Esophagus muscularis mucosa (tissue), 4 donors: ENCODE measurements around the gene MICB. TPM values are rescaled to one million over a fixed set of nuclear protein-coding genes. Genes with fewer than 3 reads are reported as not detected.
A peak's percentile ranks its signal among the peaks of the same experiment; 100 is the strongest.
"Not testable (repeated sequence)": the region's sequence is repeated elsewhere in the genome, so short reads cannot be mapped to it uniquely, and the experiment has no call there.

Experiments used
- DNase-seq: peaks from one replicate; pipeline ENCODE4 v3.0.0-alpha.2; 2017; ENCODE audit errors: extremely low spot score
- H3K27ac ChIP-seq, 4 donors: fragments of 200-600 bp; sonication (generic); replicated peaks in 1 of 4; 1 replicate in 3 of 4; 2 replicates in 1 of 4; pipeline ENCODE4 v1.5.1; 2016 to 2019; ENCODE audit warnings: mild to moderate bottlenecking in 1 of 4
- H3K27me3 ChIP-seq, 4 donors: fragments of 200-600 bp; sonication (generic); one replicate each; pipeline versions ENCODE4 v1.5.1 to v1.6.0; 2016 to 2019
- H3K36me3 ChIP-seq, 4 donors: fragments of 200-600 bp; sonication (generic); one replicate each; pipeline ENCODE4 v1.5.1; 2016 to 2019
- H3K4me1 ChIP-seq, 4 donors: fragments of 200-600 bp; sonication (generic); one replicate each; pipeline ENCODE4 v1.5.1; 2016 to 2019
- H3K4me3 ChIP-seq, 4 donors: fragments of 200-600 bp; sonication (generic); 1 replicate in 2 of 4; 2 replicates in 2 of 4; pipeline ENCODE4 v1.5.1; 2016 to 2019; ENCODE audit warnings: mild to moderate bottlenecking in 4 of 4, moderate library complexity in 1 of 4
- H3K9me3 ChIP-seq, 4 donors: fragments of 200-600 bp; sonication (generic); 1 replicate in 3 of 4; 2 replicates in 1 of 4; pipeline ENCODE4 v1.5.1; 2016 to 2019
- EP300 ChIP-seq: sonication (generic); formaldehyde crosslinking; IDR thresholded peaks from one replicate; pipeline ENCODE4 v1.6.1; 2017; ENCODE audit warnings: antibody characterized with exemption
- POLR2A ChIP-seq: fragments of 450-650 bp; IDR thresholded peaks from one replicate; pipeline ENCODE4 v1.6.1; 2017; ENCODE audit warnings: antibody characterized with exemption, moderate library complexity, mild to moderate bottlenecking, low read depth
- POLR2AphosphoS5 ChIP-seq, 2 donors: sonication (generic); formaldehyde crosslinking; IDR thresholded peaks; one replicate each; pipeline ENCODE4 v1.6.1; 2017; ENCODE audit warnings: antibody characterized with exemption in 2 of 2
- WGBS: methylation state at CpG from one replicate; pipeline ENCODE4 v1.1.5; 2018; 5-methylcytosine and 5-hydroxymethylcytosine counted together
- intact Hi-C: fragments of 100-400 bp; cut with DNase I; formaldehyde crosslinking; loops from one replicate; pipeline ENCODE4 v1.15.1; 2023
- total RNA-seq, 4 donors: library from RNA; depleted of rRNA; stranded (reverse); fragments of >200 nt; gene quantifications; one replicate each; pipeline versions ENCODE4 v1.1.0 to v1.2.1, GENCODE V29; 2016
- TF ChIP-seq, protein P1 (sequence below), 3 experiments: fragments of 200-600 bp in 2 of 3; fragments of 450-650 bp in 1 of 3; sonication (generic) in 2 of 3; IDR thresholded peaks; one replicate each; pipeline ENCODE4 v1.5.1; 2017 to 2019; ENCODE audit warnings: antibody characterized with exemption in 3 of 3, mild to moderate bottlenecking in 2 of 3, moderate library complexity in 1 of 3

The MICB gene
- total RNA-seq, 4 donors from 2014 or later: 0.46 to 2.9 (median 1.7) TPM

DNA sequence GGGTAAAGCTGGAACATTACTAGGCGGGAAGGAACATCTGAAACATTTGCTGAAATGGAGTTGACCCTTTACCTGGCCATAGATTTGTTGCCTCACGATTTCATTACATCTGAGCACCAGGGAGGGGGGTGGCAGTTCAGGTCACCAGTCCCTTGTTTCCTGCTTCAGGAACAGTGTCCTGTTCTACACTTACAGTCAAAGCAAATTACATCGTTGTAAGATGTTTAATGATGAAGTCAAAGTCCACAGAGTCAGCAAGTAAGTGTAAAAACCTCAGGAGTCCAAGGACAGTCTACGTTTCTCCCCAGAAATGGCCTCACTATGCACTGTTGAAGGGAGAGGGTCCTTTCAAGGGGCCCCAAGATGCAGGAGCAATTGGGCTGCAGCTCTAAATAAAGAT, 8.9 kb upstream of the MICB start:
- peaks cover 0 to 16% (median 9%) of the 10 kb centered on the region in 4 donors for H3K4me1 ChIP-seq
- WGBS: 78% methylated on average over 4 of the region's 4 CpGs
- H3K27ac ChIP-seq: no peak overlapping the region
- no peaks in the 10 kb centered on the region for H3K9me3 ChIP-seq
- no peak for DNase-seq
- H3K36me3 ChIP-seq: no peaks in the 10 kb centered on the region
- no peak overlapping the region for H3K4me3 ChIP-seq
- TF ChIP-seq POLR2A (no peak), POLR2AphosphoS5 (IDR thresholded peaks at IDR 0.05) (no peak), EP300 (no peak)
- TF ChIP-seq, protein P1, sequence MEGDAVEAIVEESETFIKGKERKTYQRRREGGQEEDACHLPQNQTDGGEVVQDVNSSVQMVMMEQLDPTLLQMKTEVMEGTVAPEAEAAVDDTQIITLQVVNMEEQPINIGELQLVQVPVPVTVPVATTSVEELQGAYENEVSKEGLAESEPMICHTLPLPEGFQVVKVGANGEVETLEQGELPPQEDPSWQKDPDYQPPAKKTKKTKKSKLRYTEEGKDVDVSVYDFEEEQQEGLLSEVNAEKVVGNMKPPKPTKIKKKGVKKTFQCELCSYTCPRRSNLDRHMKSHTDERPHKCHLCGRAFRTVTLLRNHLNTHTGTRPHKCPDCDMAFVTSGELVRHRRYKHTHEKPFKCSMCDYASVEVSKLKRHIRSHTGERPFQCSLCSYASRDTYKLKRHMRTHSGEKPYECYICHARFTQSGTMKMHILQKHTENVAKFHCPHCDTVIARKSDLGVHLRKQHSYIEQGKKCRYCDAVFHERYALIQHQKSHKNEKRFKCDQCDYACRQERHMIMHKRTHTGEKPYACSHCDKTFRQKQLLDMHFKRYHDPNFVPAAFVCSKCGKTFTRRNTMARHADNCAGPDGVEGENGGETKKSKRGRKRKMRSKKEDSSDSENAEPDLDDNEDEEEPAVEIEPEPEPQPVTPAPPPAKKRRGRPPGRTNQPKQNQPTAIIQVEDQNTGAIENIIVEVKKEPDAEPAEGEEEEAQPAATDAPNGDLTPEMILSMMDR (IDR thresholded peaks at IDR 0.05): no peak
- H3K27me3 ChIP-seq: peaks cover 0 to 29% (median 8%) of the 10 kb centered on the region in 4 donors
- intact Hi-C loops: no loop called here

GRCh38 chr6:31490115-31490873, 7.7 kb upstream of the MICB start:
- intact Hi-C loops: loop anchor here (5.0 kb wide), 1 partner anchor 107 kb away; no protein-coding TSS in a partner anchor
- peaks cover 0 to 38% (median 12%) of the 10 kb centered on the region in 4 donors for H3K27me3 ChIP-seq
- H3K9me3 ChIP-seq: no peaks in the 10 kb centered on the region
- 55% methylated on average over 16 of the region's 16 CpGs for WGBS
- TF ChIP-seq, protein P1 (IDR thresholded peaks at IDR 0.05): no peak
- no peak for TF ChIP-seq POLR2A
- TF ChIP-seq POLR2AphosphoS5 (IDR thresholded peaks at IDR 0.05): no peak
- no peak for TF ChIP-seq EP300
- DNase-seq: no peak
- no peak overlapping the region for H3K4me3 ChIP-seq
- peaks cover 3 to 28% (median 17%) of the 10 kb centered on the region in 4 donors for H3K4me1 ChIP-seq
- H3K36me3 ChIP-seq: no peaks in the 10 kb centered on the region
- H3K27ac ChIP-seq: no peak overlapping the region

GRCh38 chr6:31493550-31493874, 4.4 kb upstream of the MICB start:
- WGBS: 6% methylated on average over 2 of the region's 2 CpGs
- intact Hi-C loops: loop anchor here (5.0 kb wide), 1 partner anchor 104 kb away; no protein-coding TSS in a partner anchor
- H3K9me3 ChIP-seq, H3K36me3 ChIP-seq: not testable (repeated sequence)
- Histone ChIP-seq H3K27me3 (peaks cover 0 to 61% (median 14%) of the 10 kb centered on the region in 4 donors), H3K4me3 (peak overlapping the region; percentile 54 to 78 (median 56)), H3K4me1 (peaks cover 10 to 41% (median 34%) of the 10 kb centered on the region in 4 donors), H3K27ac (peak overlapping the region in 1 of 4 donors; percentile 84)
- peak; percentile 5 for DNase-seq

DNA sequence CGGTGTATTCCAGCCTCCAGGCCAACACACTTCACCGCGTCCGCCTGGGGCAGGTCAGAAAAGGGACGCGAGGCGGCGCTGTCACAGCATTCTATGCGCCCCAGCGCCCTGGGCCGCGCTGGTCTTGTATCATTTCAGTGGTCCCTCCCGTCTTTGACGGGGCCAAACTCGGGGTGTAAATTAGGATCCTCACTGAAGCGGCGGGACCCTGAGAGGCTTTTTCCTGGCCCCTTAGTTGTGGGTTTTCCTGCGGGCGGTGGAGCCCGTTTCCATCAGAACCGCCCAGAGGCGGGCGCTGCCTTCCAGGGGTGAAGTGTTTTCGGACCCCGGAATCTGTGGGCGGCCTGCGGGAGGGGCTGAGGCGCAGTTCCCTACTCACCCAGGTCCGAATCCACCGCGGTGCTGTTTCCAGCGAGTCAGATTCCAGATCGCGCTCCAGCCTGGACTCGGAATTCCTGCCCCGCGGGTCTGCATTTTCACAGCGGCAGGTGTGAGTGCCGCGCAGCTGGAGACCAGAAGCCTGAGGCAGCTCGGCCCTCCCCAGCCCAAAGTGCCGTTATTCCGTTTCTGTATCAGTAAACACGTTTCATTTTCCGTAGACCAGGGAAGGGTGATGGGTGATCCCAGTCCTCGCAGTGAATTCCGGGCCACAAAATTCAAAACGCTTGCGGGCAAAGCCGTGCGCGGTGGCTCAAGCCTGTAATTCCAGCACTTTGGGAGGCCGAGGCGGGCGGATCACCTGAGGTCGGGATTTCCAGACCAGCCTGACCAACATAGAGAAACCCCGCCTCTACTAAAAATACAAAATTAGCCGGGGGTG, 3.9 kb upstream of the MICB start:
- peak overlapping the region; percentile 54 to 78 (median 56) for H3K4me3 ChIP-seq
- peaks cover 0 to 66% (median 14%) of the 10 kb centered on the region in 4 donors for H3K27me3 ChIP-seq
- DNase-seq: peak; percentile 95
- peaks cover 10 to 47% (median 40%) of the 10 kb centered on the region in 4 donors for H3K4me1 ChIP-seq
- TF ChIP-seq POLR2AphosphoS5 (IDR thresholded peaks at IDR 0.05): peak; percentile 51 to 60
- no peak for TF ChIP-seq EP300
- TF ChIP-seq, protein P1 (IDR thresholded peaks at IDR 0.05): peak; percentile 61 to 78 (median 77)
- no peak for TF ChIP-seq POLR2A
- H3K27ac ChIP-seq: peak overlapping the region; percentile 66 to 84 (median 68)
- no peaks in the 10 kb centered on the region for H3K36me3 ChIP-seq
- no peaks in the 10 kb centered on the region for H3K9me3 ChIP-seq
- 2% methylated on average over 45 of the region's 58 CpGs for WGBS
- intact Hi-C loops: loop anchor here (5.0 kb wide), 1 partner anchor 103 kb away; no protein-coding TSS in a partner anchor

- H3K4me1 ChIP-seq: peaks cover 10 to 49% (median 41%) of the 10 kb centered on the region in 4 donors
- no peaks in the 10 kb centered on the region for H3K9me3 ChIP-seq
- peak overlapping the region in 1 of 4 donors; percentile 78 for H3K4me3 ChIP-seq
- DNase-seq: peak; percentile 17
- intact Hi-C loops: loop anchor here (5.0 kb wide), 1 partner anchor 47 kb away; the partner anchor contains the start of gene DDX39B
- peaks cover 0 to 69% (median 14%) of the 10 kb centered on the region in 4 donors for H3K27me3 ChIP-seq
- H3K27ac ChIP-seq: peak overlapping the region in 3 of 4 donors; percentile 66 to 84 (median 67)
- no peaks in the 10 kb centered on the region for H3K36me3 ChIP-seq
- WGBS: 74% methylated on average over 2 of the region's 2 CpGs
- TF ChIP-seq EP300 (no peak), POLR2AphosphoS5 (IDR thresholded peaks at IDR 0.05) (no peak), POLR2A (no peak)
- TF ChIP-seq, protein P1 (IDR thresholded peaks at IDR 0.05): no peak
Observed at GRCh38 chr6:31495580-31495979, 2.4 kb upstream of the MICB start.

- H3K9me3 ChIP-seq, H3K36me3 ChIP-seq, H3K4me3 ChIP-seq, DNase-seq: not testable (repeated sequence)
- H3K4me1 ChIP-seq: peaks cover 10 to 46% (median 41%) of the 10 kb centered on the region in 4 donors
- peak overlapping the region in 1 of 4 donors; percentile 67 for H3K27ac ChIP-seq
- intact Hi-C loops: loop anchor here (5.0 kb wide), 1 partner anchor 45 kb away; the partner anchor contains the start of gene DDX39B
- H3K27me3 ChIP-seq: peaks cover 0 to 73% (median 14%) of the 10 kb centered on the region in 4 donors
- WGBS: 62% methylated on average over 4 of the region's 4 CpGs
Observed at GRCh38 chr6:31496826-31497225, 1.1 kb upstream of the MICB start.
